B cell (primary cell): ENCODE data around the gene NUDC. TPM values are rescaled to one million over a fixed set of nuclear protein-coding genes. Genes with fewer than 3 reads are reported as not detected.
"Not testable (repeated sequence)": the region's sequence is repeated elsewhere in the genome, so short reads cannot be mapped to it uniquely, and the experiment has no call there.

ENCODE experiments used
- ATAC-seq: fragments of 200-7000 bp; cut with Tn5 transposase; one replicate; pipeline ENCODE4 v1.10.0; 2021; ENCODE audit warnings: low read depth, mild to moderate bottlenecking, moderate number of reproducible peaks, moderate library complexity
- CTCF ChIA-PET: fragments of 350-600 bp; sonication (Branson Sonifier 250); formaldehyde crosslinking; loops from one replicate; lab custom pipeline; 2021; ENCODE audit warnings: antibody characterized with exemption, inconsistent platforms; lab: Charles Lee
- POLR2A ChIA-PET: fragments of 350-600 bp; sonication (Branson Sonifier 250); formaldehyde crosslinking; loops from one replicate; lab custom pipeline; 2021; ENCODE audit warnings: antibody characterized with exemption; lab: Charles Lee
- DNase-seq: peaks from one replicate; pipeline ENCODE4 v3.0.0; 2013
- H2AFZ ChIP-seq: 2 replicates; pipeline ENCODE4 v1.6.1; 2012; ENCODE audit warnings: mild to moderate bottlenecking, low read depth, low read length; ENCODE audit not compliant: insufficient read depth, poor library complexity, severe bottlenecking
- H3K27ac ChIP-seq, 2 donors: 1 replicate in 1 of 2; 2 replicates in 1 of 2; pipeline ENCODE4 v1.5.1; 2012 to 2013; ENCODE audit warnings: low read length in 2 of 2, mild to moderate bottlenecking in 2 of 2, moderate library complexity in 1 of 2
- H3K27me3 ChIP-seq, 4 experiments: fragments of 200-600 bp in 1 of 4; sonication (generic) in 1 of 4; replicated peaks in 1 of 4; 1 replicate in 2 of 4; 2 replicates in 2 of 4; pipeline versions ENCODE4 v1.6.1 to v1.7.0; 2013 to 2016; ENCODE audit warnings: low read length in 3 of 4, mild to moderate bottlenecking in 2 of 4, mixed read lengths in 1 of 4, moderate library complexity in 1 of 4; ENCODE audit not compliant: insufficient read depth in 4 of 4, control insufficient read depth in 3 of 4; ENCODE audit errors: control extremely low read depth in 1 of 4
- H3K36me3 ChIP-seq, 2 experiments: replicated peaks in 1 of 2; 1 replicate in 1 of 2; 2 replicates in 1 of 2; pipeline versions ENCODE4 v1.6.1 to v1.7.1; 2013; ENCODE audit warnings: low read length in 1 of 2; ENCODE audit not compliant: insufficient read depth in 2 of 2, control insufficient read depth in 1 of 2; ENCODE audit errors: control extremely low read depth in 1 of 2, extremely low read depth in 1 of 2
- H3K4me1 ChIP-seq, 2 donors: fragments of 200-600 bp in 1 of 2; sonication (generic) in 1 of 2; 1 replicate in 1 of 2; 2 replicates in 1 of 2; pipeline versions ENCODE4 v1.5.1 to v1.6.1; 2013 to 2017; ENCODE audit warnings: low read length in 2 of 2; ENCODE audit not compliant: control insufficient read depth in 2 of 2, insufficient read depth in 2 of 2
- H3K4me2 ChIP-seq: replicated peaks from 2 replicates; pipeline ENCODE3; 2012; ENCODE audit warnings: mild to moderate bottlenecking, low read depth, low read length; ENCODE audit not compliant: poor library complexity, severe bottlenecking
- H3K4me3 ChIP-seq, 5 experiments: fragments of 200-600 bp in 1 of 5; sonication (generic) in 1 of 5; 1 replicate in 3 of 5; 2 replicates in 2 of 5; pipeline versions ENCODE4 v1.5.1 to v1.7.0; 2011 to 2016; ENCODE audit warnings: low read length in 4 of 5, mild to moderate bottlenecking in 4 of 5, low read depth in 2 of 5, control low read depth in 1 of 5, moderate library complexity in 1 of 5; ENCODE audit not compliant: insufficient read depth in 1 of 5; ENCODE audit errors: control extremely low read depth in 1 of 5, extremely low read depth in 1 of 5
- H3K79me2 ChIP-seq: fragments of 200-600 bp; sonication (generic); one replicate; pipeline ENCODE4 v1.6.0; 2016; ENCODE audit warnings: low read length; ENCODE audit not compliant: control insufficient read depth, insufficient read depth
- H3K9ac ChIP-seq: fragments of 200-600 bp; sonication (generic); 2 replicates; pipeline ENCODE4 v1.6.1; 2017; ENCODE audit warnings: mild to moderate bottlenecking, low read length, moderate library complexity
- H3K9me3 ChIP-seq, 3 donors: one replicate each; pipeline versions ENCODE4 v1.6.1 to v1.7.1; 2013; ENCODE audit warnings: low read length in 2 of 3; ENCODE audit not compliant: control insufficient read depth in 2 of 3, insufficient read depth in 1 of 3; ENCODE audit errors: control extremely low read depth in 1 of 3
- H4K20me1 ChIP-seq: 2 replicates; pipeline ENCODE4 v1.6.0; 2012; ENCODE audit warnings: mild to moderate bottlenecking, low read length; ENCODE audit not compliant: insufficient read depth, control insufficient read depth, poor library complexity, severe bottlenecking
- H3K27ac Mint-ChIP-seq: one replicate; pipeline ENCODE4 v1.8.0; 2021; ENCODE audit warnings: mixed read lengths
- H3K27me3 Mint-ChIP-seq: one replicate; pipeline ENCODE4 v1.8.0; 2021; ENCODE audit warnings: mixed read lengths
- H3K4me1 Mint-ChIP-seq: one replicate; pipeline ENCODE4 v1.8.0; 2021; ENCODE audit warnings: mixed read lengths
- H3K4me3 Mint-ChIP-seq: one replicate; pipeline ENCODE4 v1.8.0; 2021; ENCODE audit warnings: mixed read lengths
- H3K9me3 Mint-ChIP-seq: one replicate; pipeline ENCODE4 v1.8.0; 2022; ENCODE audit warnings: mixed read lengths; ENCODE audit not compliant: insufficient read depth
- EZH2 ChIP-seq: IDR thresholded peaks from 2 replicates; pipeline ENCODE4 v1.6.1; 2012; ENCODE audit warnings: borderline replicate concordance, low read depth, mild to moderate bottlenecking, moderate library complexity, low read length; ENCODE audit not compliant: insufficient read depth, poor library complexity, severe bottlenecking
- WGBS: methylation state at CpG from one replicate; pipeline ENCODE4 v1.1.5; 2013; ENCODE audit warnings: missing lambda C conversion rate; ENCODE audit not compliant: insufficient coverage; 5-methylcytosine and 5-hydroxymethylcytosine counted together
- intact Hi-C: fragments of 100-400 bp; cut with micrococcal nuclease; formaldehyde crosslinking; loops from one replicate; pipeline ENCODE4 v1.10.0; 2022
- polyA minus RNA-seq: library from RNA; depleted of rRNA, polyadenylated mRNA; stranded (reverse); fragments of >200 nt; gene quantifications from 2 replicates; pipeline ENCODE4 v1.2.3, GENCODE V29; 2012
- polyA plus RNA-seq: library from polyadenylated mRNA; depleted of rRNA; stranded (reverse); fragments of >200 nt; gene quantifications from 2 replicates; pipeline ENCODE4 v1.2.3, GENCODE V29; 2012
- total RNA-seq, 2 donors: library from RNA; stranded (reverse); fragments of 120-200 nt in 1 of 2; gene quantifications; 1 replicate in 1 of 2; 2 replicates in 1 of 2; pipeline versions ENCODE4 v1.2.3 to v1.2.4, GENCODE V29; 2013 to 2022
- TF ChIP-seq, protein P1 (sequence below): fragments of 200-600 bp; IDR thresholded peaks from one replicate; pipeline ENCODE4 v1.8.0; 2022; ENCODE audit warnings: antibody characterized with exemption, mild to moderate bottlenecking

NUDC gene
- total RNA-seq = 45.3 and 50.1 TPM in 2 replicates
- 44.2 TPM for total RNA-seq (2013)
- 28.3 and 40.6 TPM in 2 replicates for polyA plus RNA-seq
- 16.7 and 26.3 TPM in 2 replicates for polyA minus RNA-seq

DNA sequence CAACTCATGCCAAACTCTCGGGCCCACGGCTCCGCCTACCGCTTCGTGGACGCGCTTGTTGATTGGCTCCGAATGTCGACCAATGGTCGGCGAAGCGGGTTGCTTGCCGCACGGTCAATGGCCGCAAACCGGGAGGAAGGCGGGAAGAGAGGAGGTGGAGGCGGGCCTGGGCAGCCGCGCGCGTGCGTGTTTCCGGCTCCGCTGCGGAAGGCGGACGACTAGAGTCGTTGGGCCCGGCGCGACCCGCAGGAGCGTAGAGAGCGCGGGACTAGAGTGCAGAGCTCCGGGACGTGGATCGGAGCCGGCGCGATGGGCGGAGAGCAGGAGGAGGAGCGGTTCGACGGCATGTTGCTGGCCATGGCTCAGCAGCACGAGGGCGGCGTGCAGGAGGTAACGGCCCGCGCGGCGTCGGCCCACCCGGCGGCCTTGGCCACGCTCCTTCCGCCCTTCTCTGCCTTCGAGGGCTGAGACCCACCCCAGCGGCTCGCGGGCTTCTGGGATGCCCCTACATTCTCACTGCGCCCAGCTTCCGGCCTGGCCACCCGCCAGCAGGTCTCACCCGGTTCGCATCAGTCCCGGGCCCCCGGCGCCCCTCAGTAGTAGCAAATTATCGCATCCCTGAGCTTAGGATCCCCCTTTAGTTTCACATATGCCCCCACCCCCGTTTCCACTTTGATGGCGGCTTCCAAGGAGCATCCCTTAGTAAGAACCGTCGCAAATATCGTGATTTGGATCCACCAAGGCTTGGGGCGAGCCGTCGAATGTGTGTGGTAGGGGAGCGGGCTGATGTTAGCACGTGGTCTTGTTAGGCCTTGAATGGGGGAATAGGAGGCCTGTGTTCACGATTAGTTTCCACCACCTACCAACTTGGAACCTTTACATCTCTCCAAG lies at the start of gene NUDC:
TSS of gene NUDC (plus strand) at position 204 of the 891 bp plus-strand sequence. CDS start at position 310, 106 bp downstream.
- intact Hi-C loops = loop anchor here (1.0 kb wide), 3 partner anchors 21 to 56 kb away; partner anchors contain the start of genes GPATCH3 and GPN2

GRCh38 chr1:26873097-26873496 lies 48.4 kb upstream of the NUDC start:
- H3K4me3 Mint-ChIP-seq, H3K4me3 ChIP-seq, DNase-seq, intact Hi-C loops, H3K27ac Mint-ChIP-seq, H3K27me3 ChIP-seq, H3K4me2 ChIP-seq, H3K9me3 Mint-ChIP-seq, H3K27ac ChIP-seq, H2AFZ ChIP-seq, H3K9ac ChIP-seq, H3K4me1 ChIP-seq, H3K4me1 Mint-ChIP-seq, ATAC-seq, H3K27me3 Mint-ChIP-seq, H3K9me3 ChIP-seq, H3K79me2 ChIP-seq: not testable (repeated sequence)
- WGBS = no CpG with 5 or more reads among the region's 2 CpGs
- ChIA-PET CTCF (interaction anchor here (0.7 to 1.4 kb wide), 6 partner anchors 21 to 323 kb away, joined by 3 to 6 read pairs (median 4); no protein-coding TSS in a partner anchor), POLR2A (interaction anchor here (0.6 to 1.1 kb wide), 4 partner anchors 8 to 229 kb away, joined by 4 to 6 read pairs (median 4); no protein-coding TSS in a partner anchor)
- Histone ChIP-seq H3K36me3 (peaks cover 4 to 13% of the 10 kb centered on the region in 2 experiments), H4K20me1 (peaks cover 12% of the 10 kb centered on the region)

More for the DNA sequence above, at the start of gene NUDC:
- peak within 1 kb of the TSS; percentile 93 for H3K27ac Mint-ChIP-seq
- H3K27me3 Mint-ChIP-seq = no peaks in the 10 kb centered on the region
- peak within 1 kb of the TSS; percentile 93 for H3K4me3 Mint-ChIP-seq
- CTCF ChIA-PET = interaction anchor here (1.5 kb wide), 1 partner anchor 13 kb away, joined by 3 read pairs; no protein-coding TSS in a partner anchor
- 1% methylated on average over 76 of the region's 83 CpGs for WGBS
- Histone ChIP-seq H4K20me1 (peaks cover 30% of the 10 kb centered on the region), H3K27me3 (no peaks in the 10 kb centered on the region), H3K36me3 (peaks cover 11 to 16% of the 10 kb centered on the region in 2 experiments), H3K9me3 (no peaks in the 10 kb centered on the region), H3K9ac (peak within 1 kb of the TSS; percentile 92), H3K4me3 (peak within 1 kb of the TSS; percentile 61 to 88 (median 80)), H3K4me2 (peak within 1 kb of the TSS; percentile 96), H2AFZ (peak within 1 kb of the TSS; percentile 88), H3K79me2 (peaks cover 40% of the 10 kb centered on the region), H3K27ac (peak within 1 kb of the TSS; percentile 68 to 93), H3K4me1 (peaks cover 17 to 20% of the 10 kb centered on the region in 2 donors)
- peaks cover 33% of the 10 kb centered on the region for H3K4me1 Mint-ChIP-seq
- TF ChIP-seq, protein P1, sequence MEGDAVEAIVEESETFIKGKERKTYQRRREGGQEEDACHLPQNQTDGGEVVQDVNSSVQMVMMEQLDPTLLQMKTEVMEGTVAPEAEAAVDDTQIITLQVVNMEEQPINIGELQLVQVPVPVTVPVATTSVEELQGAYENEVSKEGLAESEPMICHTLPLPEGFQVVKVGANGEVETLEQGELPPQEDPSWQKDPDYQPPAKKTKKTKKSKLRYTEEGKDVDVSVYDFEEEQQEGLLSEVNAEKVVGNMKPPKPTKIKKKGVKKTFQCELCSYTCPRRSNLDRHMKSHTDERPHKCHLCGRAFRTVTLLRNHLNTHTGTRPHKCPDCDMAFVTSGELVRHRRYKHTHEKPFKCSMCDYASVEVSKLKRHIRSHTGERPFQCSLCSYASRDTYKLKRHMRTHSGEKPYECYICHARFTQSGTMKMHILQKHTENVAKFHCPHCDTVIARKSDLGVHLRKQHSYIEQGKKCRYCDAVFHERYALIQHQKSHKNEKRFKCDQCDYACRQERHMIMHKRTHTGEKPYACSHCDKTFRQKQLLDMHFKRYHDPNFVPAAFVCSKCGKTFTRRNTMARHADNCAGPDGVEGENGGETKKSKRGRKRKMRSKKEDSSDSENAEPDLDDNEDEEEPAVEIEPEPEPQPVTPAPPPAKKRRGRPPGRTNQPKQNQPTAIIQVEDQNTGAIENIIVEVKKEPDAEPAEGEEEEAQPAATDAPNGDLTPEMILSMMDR = no peak
- TF ChIP-seq EZH2 = no peak
- no peaks in the 10 kb centered on the region for H3K9me3 Mint-ChIP-seq
- ATAC-seq (peak; percentile 96), DNase-seq (peak; percentile 96)
- POLR2A ChIA-PET = interaction anchor here (0.7 to 2.3 kb wide), 3 partner anchors 21 to 740 kb away, joined by 4 to 9 read pairs (median 7); partner anchors contain the start of gene GPATCH3
